GM23338 (cell line): ENCODE data around the gene SPRED2. TPM values are rescaled to one million over a fixed set of nuclear protein-coding genes. Genes with fewer than 3 reads are reported as not detected.

Experiments used
- ATAC-seq: fragments of 200-7000 bp; cut with Tn5 transposase; 3 replicates; pipeline ENCODE4 v1.9.1; 2020
- DNase-seq: peaks from one replicate; pipeline ENCODE4 v3.0.0-alpha.2; 2015; ENCODE audit warnings: low spot score
- H2AFZ ChIP-seq: fragments of 200-600 bp; sonication (generic); 2 replicates; pipeline ENCODE4 v1.8.0; 2016; ENCODE audit warnings: antibody characterized with exemption, mild to moderate bottlenecking, moderate library complexity
- H3F3A ChIP-seq: fragments of 200-600 bp; sonication (generic); replicated peaks from 2 replicates; pipeline ENCODE4 v1.8.0; 2017; ENCODE audit warnings: antibody characterized with exemption, mixed run types, low read depth
- H3K27ac ChIP-seq: fragments of 200-600 bp; sonication (generic); 2 replicates; pipeline ENCODE4 v1.6.1; 2016; ENCODE audit warnings: low read depth
- H3K27me3 ChIP-seq: fragments of 200-600 bp; sonication (generic); 2 replicates; pipeline ENCODE4 v1.8.0; 2016; ENCODE audit warnings: mild to moderate bottlenecking, mixed run types, moderate library complexity; ENCODE audit not compliant: insufficient read depth
- H3K36me3 ChIP-seq: fragments of 200-600 bp; sonication (generic); 2 replicates; pipeline ENCODE4 v1.8.0; 2016; ENCODE audit warnings: mild to moderate bottlenecking; ENCODE audit not compliant: insufficient read depth
- H3K4me1 ChIP-seq: fragments of 200-600 bp; sonication (generic); 2 replicates; pipeline ENCODE4 v1.8.0; 2016; ENCODE audit warnings: mild to moderate bottlenecking, moderate library complexity; ENCODE audit not compliant: insufficient read depth
- H3K4me2 ChIP-seq: fragments of 200-600 bp; sonication (generic); 2 replicates; pipeline ENCODE4 v1.7.1; 2017; ENCODE audit warnings: mixed run types
- H3K4me3 ChIP-seq: fragments of 200-600 bp; sonication (generic); 2 replicates; pipeline ENCODE4 v1.6.1; 2016; ENCODE audit warnings: mixed run types
- H3K79me2 ChIP-seq: fragments of 200-600 bp; sonication (generic); replicated peaks from 2 replicates; pipeline ENCODE4 v1.8.0; 2017; ENCODE audit warnings: mild to moderate bottlenecking; ENCODE audit not compliant: insufficient read depth
- H3K9me2 ChIP-seq: fragments of 200-600 bp; sonication (generic); 2 replicates; pipeline ENCODE4 v1.8.0; 2017; ENCODE audit not compliant: insufficient read depth
- H4K20me1 ChIP-seq: fragments of 200-600 bp; sonication (generic); replicated peaks from 2 replicates; pipeline ENCODE4 v1.8.0; 2017; ENCODE audit warnings: mild to moderate bottlenecking; ENCODE audit not compliant: insufficient read depth
- H3K27ac Mint-ChIP-seq: 2 replicates; pipeline ENCODE4 v1.8.0; 2020; ENCODE audit warnings: inconsistent platforms, mild to moderate bottlenecking, moderate library complexity, mixed read lengths
- H3K27me3 Mint-ChIP-seq: 3 replicates; pipeline ENCODE4 v1.8.0; 2022; ENCODE audit warnings: low read depth, mild to moderate bottlenecking, moderate library complexity, mixed read lengths, inconsistent platforms; ENCODE audit not compliant: insufficient read depth, poor library complexity
- H3K36me3 Mint-ChIP-seq: 3 replicates; pipeline ENCODE4 v1.8.0; 2021; ENCODE audit warnings: low read depth, mild to moderate bottlenecking, inconsistent platforms, moderate library complexity, mixed read lengths
- H3K4me1 Mint-ChIP-seq: 3 replicates; pipeline ENCODE4 v1.8.0; 2020; ENCODE audit warnings: mild to moderate bottlenecking, inconsistent platforms, mixed read lengths
- H3K4me3 Mint-ChIP-seq: 3 replicates; pipeline ENCODE4 v1.8.0; 2021; ENCODE audit warnings: moderate library complexity, mild to moderate bottlenecking, inconsistent platforms, mixed read lengths
- H3K9me3 Mint-ChIP-seq: 3 replicates; pipeline ENCODE4 v1.8.0; 2020; ENCODE audit warnings: moderate library complexity, mild to moderate bottlenecking, inconsistent platforms, mixed read lengths
- CTCF ChIP-seq, 2 experiments: fragments of 200-600 bp in 1 of 2; sonication (generic) in 1 of 2; conservative IDR thresholded peaks; 2 replicates each; pipeline versions ENCODE4 v1.5.1 to v1.6.1; 2016 to 2017; ENCODE audit warnings: antibody characterized with exemption in 2 of 2, low read depth in 2 of 2, mild to moderate bottlenecking in 2 of 2, moderate library complexity in 1 of 2
- EZH2 ChIP-seq: fragments of 200-600 bp; sonication (generic); IDR thresholded peaks from one replicate; pipeline ENCODE4 v1.8.0; 2017; ENCODE audit warnings: antibody characterized with exemption, mild to moderate bottlenecking, low read depth; ENCODE audit not compliant: unreplicated experiment
- EZH2phosphoT487 ChIP-seq: fragments of 200-600 bp; sonication (generic); IDR thresholded peaks from one replicate; pipeline ENCODE4 v1.8.1; 2018; ENCODE audit warnings: antibody characterized with exemption; ENCODE audit not compliant: unreplicated experiment
- JUNB ChIP-seq: IDR thresholded peaks from one replicate; pipeline ENCODE4 v1.6.1; 2016; ENCODE audit warnings: antibody characterized with exemption; ENCODE audit not compliant: unreplicated experiment
- NANOG ChIP-seq: IDR thresholded peaks from 2 replicates; pipeline ENCODE4 v1.6.1; 2016; ENCODE audit warnings: antibody characterized with exemption, borderline replicate concordance
- POLR2AphosphoS5 ChIP-seq: IDR thresholded peaks from 2 replicates; pipeline ENCODE4 v1.6.1; 2016; ENCODE audit warnings: antibody characterized with exemption, low read depth
- STAT1 ChIP-seq: IDR thresholded peaks from one replicate; pipeline ENCODE4 v1.6.1; 2016; ENCODE audit warnings: antibody characterized with exemption; ENCODE audit not compliant: unreplicated experiment
- ZNF331 ChIP-seq: fragments of 250-450 bp; sonication (Bioruptor Pico); IDR thresholded peaks from 2 replicates; pipeline ENCODE4 v1.5.0; 2020; ENCODE audit warnings: low read depth, mild to moderate bottlenecking, moderate library complexity
- polyA plus RNA-seq: library from polyadenylated mRNA; unstranded; fragments of >200 nt; fragmentation: Nextera tagmentation; extraction: Ambion mirVana; gene quantifications from 2 replicates; pipeline ENCODE4 v1.2.1, GENCODE V29; 2016
- total RNA-seq: library from RNA; depleted of rRNA; stranded (reverse); fragments of >200 nt; shearing (Covaris generic); gene quantifications from 2 replicates; pipeline ENCODE4 v1.2.3, GENCODE V29; 2014

Gene SPRED2
- total and polyA plus RNA-seq, 2 experiments from 2014 or later, result 8.7 to 13.0 TPM

- TF ChIP-seq POLR2AphosphoS5, result no peak
- no peak for TF ChIP-seq STAT1
- TF ChIP-seq NANOG, result no peak
- no peak for TF ChIP-seq EZH2phosphoT487
- TF ChIP-seq JUNB, result no peak
- Histone ChIP-seq H3K4me3 (no peak overlapping the region), H3K4me1 (peaks cover 45% of the 10 kb centered on the region), H3F3A (no peaks in the 10 kb centered on the region), H2AFZ (no peak overlapping the region), H3K36me3 (no peaks in the 10 kb centered on the region), H3K27me3 (no peaks in the 10 kb centered on the region), H4K20me1 (0 out of 2 replicates have a peak, but pooled peaks cover 10% of the 10 kb centered on the region), H3K79me2 (peaks cover 52% of the 10 kb centered on the region), H3K27ac (no peak overlapping the region), H3K4me2 (peak overlapping the region; percentile 9; the same call in 1 of the 2 replicates), H3K9me2 (peaks cover 4% of the 10 kb centered on the region; the same call in 1 of the 2 replicates)
- Mint-ChIP-seq H3K27me3 (peaks cover 4% of the 10 kb centered on the region), H3K27ac (no peak overlapping the region), H3K9me3 (no peaks in the 10 kb centered on the region), H3K4me1 (peaks cover 53% of the 10 kb centered on the region), H3K36me3 (no peaks in the 10 kb centered on the region), H3K4me3 (no peak overlapping the region)
- DNase-seq, result no peak
- ATAC-seq, result no peak
Measured at GRCh38 chr2:65413610-65414009, 18.8 kb downstream of the SPRED2 start.

GRCh38 chr2:65413106-65413505, 19.3 kb downstream of the SPRED2 start:
- DNase-seq (no peak), ATAC-seq (no peak)
- 0 out of 2 replicates have a peak, but pooled peaks cover 10% of the 10 kb centered on the region for H4K20me1 ChIP-seq
- peaks cover 4% of the 10 kb centered on the region; the same call in 1 of the 2 replicates for H3K9me2 ChIP-seq
- H3K4me3 ChIP-seq, result no peak overlapping the region
- Mint-ChIP-seq H3K36me3 (no peaks in the 10 kb centered on the region), H3K9me3 (no peaks in the 10 kb centered on the region), H3K4me3 (no peak overlapping the region; the same call in 2 of the 3 replicates), H3K27ac (no peak overlapping the region), H3K4me1 (peaks cover 52% of the 10 kb centered on the region), H3K27me3 (peaks cover 5% of the 10 kb centered on the region)
- no peaks in the 10 kb centered on the region for H3F3A ChIP-seq
- peaks cover 52% of the 10 kb centered on the region for H3K79me2 ChIP-seq
- no peaks in the 10 kb centered on the region for H3K27me3 ChIP-seq
- H3K4me2 ChIP-seq, result peak overlapping the region; percentile 9
- H3K36me3 ChIP-seq, result no peaks in the 10 kb centered on the region
- peaks cover 45% of the 10 kb centered on the region for H3K4me1 ChIP-seq
- H3K27ac ChIP-seq, result no peak overlapping the region
- H2AFZ ChIP-seq, result no peak overlapping the region
- TF ChIP-seq JUNB, result no peak
- no peak for TF ChIP-seq CTCF (conservative IDR thresholded peaks at IDR 0.05; ENCODE audit: low read depth in 2 of 2)
- TF ChIP-seq ZNF331 (CRISPR knock-in tag), result no peak
- no peak for TF ChIP-seq EZH2
- no peak for TF ChIP-seq NANOG
